DND-41 (cell line): Measurements from ENCODE around the gene EPHB1.

ENCODE experiments used
- ATAC-seq: fragments of 200-7000 bp; cut with Tn5 transposase; 3 replicates; pipeline ENCODE4 v1.9.1; 2021; ENCODE audit warnings: low read depth; ENCODE audit not compliant: insufficient read depth
- DNase-seq: peaks from one replicate; pipeline ENCODE4 v3.0.0-alpha.2; 2020
- H2AFZ ChIP-seq: 2 replicates; pipeline ENCODE4 v1.6.0; 2012; ENCODE audit warnings: low read depth, low read length
- H3K27ac ChIP-seq: 2 replicates; pipeline ENCODE4 v1.5.1; 2012; ENCODE audit warnings: low read length, inconsistent platforms
- H3K27me3 ChIP-seq: fragments of 200-600 bp; sonication (generic); 2 replicates; pipeline ENCODE4 v1.6.0; 2012; ENCODE audit warnings: low read length, mild to moderate bottlenecking, inconsistent platforms; ENCODE audit not compliant: insufficient read depth, poor library complexity
- H3K36me3 ChIP-seq: 2 replicates; pipeline ENCODE4 v1.5.1; 2012; ENCODE audit warnings: low read length, inconsistent platforms; ENCODE audit not compliant: insufficient read depth
- H3K4me1 ChIP-seq: 2 replicates; pipeline ENCODE4 v1.5.1; 2012; ENCODE audit warnings: mild to moderate bottlenecking, low read length; ENCODE audit not compliant: insufficient read depth
- H3K4me2 ChIP-seq: 2 replicates; pipeline ENCODE4 v1.6.0; 2012; ENCODE audit warnings: mild to moderate bottlenecking, moderate library complexity, low read length, inconsistent platforms; ENCODE audit not compliant: insufficient read depth
- H3K4me3 ChIP-seq, 2 experiments: fragments of 200-600 bp in 1 of 2; shearing (Covaris generic) in 1 of 2; 2 replicates each; pipeline ENCODE4 v1.5.1; 2012 to 2016; ENCODE audit warnings: inconsistent platforms in 2 of 2, low read length in 2 of 2, mild to moderate bottlenecking in 2 of 2, low read depth in 1 of 2, moderate library complexity in 1 of 2
- H3K79me2 ChIP-seq: 2 replicates; pipeline ENCODE4 v1.6.0; 2012; ENCODE audit warnings: low read length, inconsistent platforms; ENCODE audit not compliant: insufficient read depth
- H3K9ac ChIP-seq: 2 replicates; pipeline ENCODE4 v1.6.0; 2012; ENCODE audit warnings: low read depth, mild to moderate bottlenecking, inconsistent platforms, low read length, moderate library complexity
- H3K9me3 ChIP-seq: 2 replicates; pipeline ENCODE4 v1.5.1; 2012; ENCODE audit warnings: low read length, moderate library complexity, mild to moderate bottlenecking, inconsistent platforms; ENCODE audit not compliant: insufficient read depth, severe bottlenecking
- H4K20me1 ChIP-seq: 2 replicates; pipeline ENCODE4 v1.6.0; 2012; ENCODE audit warnings: low read length; ENCODE audit not compliant: insufficient read depth
- CTCF ChIP-seq: IDR thresholded peaks from 2 replicates; pipeline ENCODE4 v1.5.1; 2012; ENCODE audit warnings: borderline replicate concordance, low read length, moderate library complexity, mild to moderate bottlenecking; ENCODE audit not compliant: poor library complexity, severe bottlenecking; ENCODE audit errors: extremely low read depth
- EZH2 ChIP-seq: IDR thresholded peaks from 3 replicates; pipeline ENCODE4 v1.6.1; 2012; ENCODE audit warnings: borderline replicate concordance, low read depth, mild to moderate bottlenecking, moderate library complexity, low read length, inconsistent platforms; ENCODE audit not compliant: severe bottlenecking

Gene EPHB1

GRCh38 chr3:135238236-135238830 is 443.3 kb downstream of the EPHB1 start:
- H3K36me3 ChIP-seq: no peaks in the 10 kb centered on the region
- ATAC-seq: no peak
- no peak overlapping the region for H3K4me2 ChIP-seq
- H4K20me1 ChIP-seq: no peaks in the 10 kb centered on the region
- DNase-seq: no peak
- H3K9me3 ChIP-seq: no peaks in the 10 kb centered on the region
- no peak overlapping the region for H2AFZ ChIP-seq
- no peak overlapping the region for H3K4me3 ChIP-seq
- no peak overlapping the region for H3K27ac ChIP-seq
- peaks cover 3% of the 10 kb centered on the region for H3K27me3 ChIP-seq
- no peaks in the 10 kb centered on the region for H3K4me1 ChIP-seq
- no peaks in the 10 kb centered on the region for H3K79me2 ChIP-seq
- H3K9ac ChIP-seq: no peak overlapping the region
- TF ChIP-seq CTCF (no peak), EZH2 (no peak)

- no peak for ATAC-seq
Observed at GRCh38 chr3:135238871-135239614, 444.0 kb downstream of the EPHB1 start.

GRCh38 chr3:135239615-135239884 is 444.5 kb downstream of the EPHB1 start:
- Histone ChIP-seq H3K27ac (no peak overlapping the region), H3K4me2 (no peak overlapping the region), H3K4me1 (no peaks in the 10 kb centered on the region), H3K27me3 (peaks cover 3% of the 10 kb centered on the region), H2AFZ (no peak overlapping the region), H3K9ac (no peak overlapping the region), H3K9me3 (no peaks in the 10 kb centered on the region), H4K20me1 (no peaks in the 10 kb centered on the region), H3K36me3 (no peaks in the 10 kb centered on the region), H3K4me3 (no peak overlapping the region), H3K79me2 (no peaks in the 10 kb centered on the region)
- TF ChIP-seq CTCF: no peak
- no peak for TF ChIP-seq EZH2
- DNase-seq (no peak), ATAC-seq (no peak)

More at GRCh38 chr3:135238871-135239614, 444.0 kb downstream of the EPHB1 start:
- no peaks in the 10 kb centered on the region for H3K79me2 ChIP-seq
- no peak overlapping the region for H3K27ac ChIP-seq
- no peak overlapping the region for H3K4me3 ChIP-seq
- H2AFZ ChIP-seq: no peak overlapping the region
- no peak overlapping the region for H3K4me2 ChIP-seq
- no peak for TF ChIP-seq CTCF
- no peak for TF ChIP-seq EZH2
- no peaks in the 10 kb centered on the region for H3K4me1 ChIP-seq
- no peaks in the 10 kb centered on the region for H4K20me1 ChIP-seq
- DNase-seq: no peak
- H3K36me3 ChIP-seq: no peaks in the 10 kb centered on the region
- no peaks in the 10 kb centered on the region for H3K9me3 ChIP-seq
- H3K27me3 ChIP-seq: peaks cover 3% of the 10 kb centered on the region
- no peak overlapping the region for H3K9ac ChIP-seq
